ENCODE measurements around the gene NALCN. TPM values are rescaled to one million over a fixed set of nuclear protein-coding genes. Genes with fewer than 3 reads are reported as not detected.

NALCN gene
- total and polyA plus RNA-seq, 10 of the 15 experiments (the other 5 are each of a cell fraction or from before 2014, with no cell fraction given) = under 0.01 TPM; not detected in 9

- H3K4me3 ChIP-seq = no peak overlapping the region
- POLR2A ChIA-PET = interaction anchor here (0.6 kb wide), 1 partner anchor 1043 kb away, joined by 3 read pairs; no protein-coding TSS in a partner anchor
- no peak overlapping the region for H3K4me2 ChIP-seq (ENCODE audit: control insufficient read depth, insufficient read depth)
- H3K27ac ChIP-seq (ENCODE audit: control insufficient read depth, insufficient read depth) = no peak overlapping the region
- TF ChIP-seq, protein P1, sequence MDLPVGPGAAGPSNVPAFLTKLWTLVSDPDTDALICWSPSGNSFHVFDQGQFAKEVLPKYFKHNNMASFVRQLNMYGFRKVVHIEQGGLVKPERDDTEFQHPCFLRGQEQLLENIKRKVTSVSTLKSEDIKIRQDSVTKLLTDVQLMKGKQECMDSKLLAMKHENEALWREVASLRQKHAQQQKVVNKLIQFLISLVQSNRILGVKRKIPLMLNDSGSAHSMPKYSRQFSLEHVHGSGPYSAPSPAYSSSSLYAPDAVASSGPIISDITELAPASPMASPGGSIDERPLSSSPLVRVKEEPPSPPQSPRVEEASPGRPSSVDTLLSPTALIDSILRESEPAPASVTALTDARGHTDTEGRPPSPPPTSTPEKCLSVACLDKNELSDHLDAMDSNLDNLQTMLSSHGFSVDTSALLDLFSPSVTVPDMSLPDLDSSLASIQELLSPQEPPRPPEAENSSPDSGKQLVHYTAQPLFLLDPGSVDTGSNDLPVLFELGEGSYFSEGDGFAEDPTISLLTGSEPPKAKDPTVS (IDR thresholded peaks at IDR 0.05; ENCODE audit: low read depth, low read length) = no peak
- no peak for TF ChIP-seq HDAC6 (IDR thresholded peaks at IDR 0.05; ENCODE audit: unreplicated experiment)
- no peak for TF ChIP-seq SPI1 (IDR thresholded peaks at IDR 0.05; ENCODE audit: borderline replicate concordance, insufficient read depth, low read depth, low read length)
- no peak for TF ChIP-seq SKIL (IDR thresholded peaks at IDR 0.05; ENCODE audit: low read depth, poor library complexity, severe bottlenecking)
- TF ChIP-seq YBX1 (IDR thresholded peaks at IDR 0.05) = no peak
- TF ChIP-seq DPF2 (IDR thresholded peaks at IDR 0.05) = no peak
- no peak for TF ChIP-seq SRF (IDR thresholded peaks at IDR 0.05; ENCODE audit: low read depth in 2 of 2, low read length in 2 of 2)
- no peak for TF ChIP-seq SIN3A (IDR thresholded peaks at IDR 0.05; ENCODE audit: low read depth, low read length)
- TF ChIP-seq JUNB (IDR thresholded peaks at IDR 0.05) = no peak
- no peak for DNase-seq (ENCODE audit: low read depth, low spot score)
- no peaks in the 10 kb centered on the region for H3K27me3 ChIP-seq (replicated peaks in 1 of 2; ENCODE audit: control insufficient read depth in 2 of 2, insufficient read depth in 2 of 2, low read length in 1 of 2)
- in situ Hi-C loops (cut with MboI) (no loop called here), intact Hi-C loops (cut with micrococcal nuclease; ENCODE audit: unreplicated experiment) (no loop called here)
- no peak for FAIRE-seq
- CTCF ChIA-PET = interaction anchor here (3.3 kb wide), 1 partner anchor 156 kb away, joined by 40 read pairs; no protein-coding TSS in a partner anchor
- H3K9me3 ChIP-seq (replicated peaks; ENCODE audit: control insufficient read depth, insufficient read depth, low read length) = no peaks in the 10 kb centered on the region
- no peaks in the 10 kb centered on the region for H3K4me1 ChIP-seq (ENCODE audit: control insufficient read depth, insufficient read depth, low read length)
- ATAC-seq = no peak
- no peaks in the 10 kb centered on the region for H3K79me2 ChIP-seq (ENCODE audit: control insufficient read depth, insufficient read depth, low read length)
- H4K20me1 ChIP-seq (ENCODE audit: control insufficient read depth, insufficient read depth) = no peaks in the 10 kb centered on the region
- SMC1A ChIA-PET (ENCODE audit: uncharacterized antibody, unreplicated experiment) = interaction anchor here (1.0 to 6.5 kb wide), 2 partner anchors 156 to 361 kb away, joined by 3 to 31 read pairs; no protein-coding TSS in a partner anchor
- no TSS peak for BruUV-seq (replicated peaks)
- H3K36me3 ChIP-seq (ENCODE audit: control insufficient read depth in 2 of 2, insufficient read depth in 2 of 2, low read length in 1 of 2) = no peaks in the 10 kb centered on the region
- RAD21 ChIA-PET (ENCODE audit: unreplicated experiment) = interaction anchor here (4.3 kb wide), 1 partner anchor 155 kb away, joined by 32 read pairs; no protein-coding TSS in a partner anchor
- no peak overlapping the region for H3K9ac ChIP-seq (ENCODE audit: control insufficient read depth, insufficient read depth, low read length)
- WGBS (ENCODE audit: insufficient coverage, insufficient replicate concordance, low lambda C conversion rate, missing lambda C conversion rate) = 5% methylated on average over 2 of the region's 2 CpGs
- H2AFZ ChIP-seq (ENCODE audit: control insufficient read depth, low read depth, low read length) = no peak overlapping the region
These were observed 115.8 kb downstream of the NALCN start for GRCh38 chr13:101300531-101300930.
